ENCODE data around the gene GUCY1A2.

The GUCY1A2 gene

GRCh38 chr11:107050121-107050520 lies 31.8 kb upstream of the GUCY1A2 start:
- Histone ChIP-seq H2BK12ac (ENCODE audit: low read length) (no peak overlapping the region), H3K14ac (ENCODE audit: low read length) (no peak overlapping the region), H2BK120ac (ENCODE audit: insufficient read depth, low read length, poor library complexity) (no peak overlapping the region), H3K9ac (ENCODE audit: low read length) (no peak overlapping the region), H3K4me2 (ENCODE audit: low read length) (no peak overlapping the region), H3K79me1 (ENCODE audit: low read length) (no peaks in the 10 kb centered on the region), H3K36me3 (ENCODE audit: control insufficient read depth in 1 of 2, insufficient read depth in 2 of 2, low read length in 2 of 2) (no peaks in the 10 kb centered on the region), H3K4me1 (ENCODE audit: control insufficient read depth in 1 of 2, insufficient read depth in 2 of 2, low read length in 2 of 2) (no peaks in the 10 kb centered on the region), H3K27ac (ENCODE audit: low read depth, low read length) (no peak overlapping the region), H2AFZ (ENCODE audit: insufficient read depth, low read length, poor library complexity) (no peak overlapping the region), H4K8ac (ENCODE audit: low read depth, low read length) (no peak overlapping the region), H3K18ac (ENCODE audit: low read length) (no peak overlapping the region), H2AK5ac (ENCODE audit: low read length) (no peak overlapping the region), H4K91ac (ENCODE audit: low read depth, low read length) (no peak overlapping the region), H3K4me3 (ENCODE audit: low read depth, low read length) (no peak overlapping the region), H3K4ac (ENCODE audit: low read depth, low read length) (no peak overlapping the region), H3K27me3 (ENCODE audit: insufficient read depth, low read length) (no peaks in the 10 kb centered on the region), H4K12ac (ENCODE audit: low read depth, low read length) (no peak overlapping the region), H3K23ac (ENCODE audit: low read length) (no peak overlapping the region), H3K79me2 (ENCODE audit: control insufficient read depth, insufficient read depth, low read length, poor library complexity) (no peaks in the 10 kb centered on the region), H3K9me3 (ENCODE audit: insufficient read depth, low read depth, low read length) (peaks cover 3% of the 10 kb centered on the region), H2BK5ac (ENCODE audit: low read depth, low read length, poor library complexity) (no peak overlapping the region)
- DNase-seq = no peak
- WGBS (ENCODE audit: extremely low coverage, insufficient coverage, insufficient read length) = no CpG with 5 or more reads among the region's 5 CpGs

- no peak overlapping the region for H3K27ac ChIP-seq (ENCODE audit: low read depth, low read length)
- no peak overlapping the region for H2AFZ ChIP-seq (ENCODE audit: insufficient read depth, low read length, poor library complexity)
- no peak overlapping the region for H3K4me2 ChIP-seq (ENCODE audit: low read length)
- H4K12ac ChIP-seq (ENCODE audit: low read depth, low read length) = no peak overlapping the region
- H3K27me3 ChIP-seq (ENCODE audit: insufficient read depth, low read length) = no peaks in the 10 kb centered on the region
- no CpG with 5 or more reads among the region's 1 CpG for WGBS (ENCODE audit: extremely low coverage, insufficient coverage, insufficient read length)
- no peaks in the 10 kb centered on the region for H3K36me3 ChIP-seq (ENCODE audit: control insufficient read depth in 1 of 2, insufficient read depth in 2 of 2, low read length in 2 of 2)
- no peak overlapping the region for H2BK120ac ChIP-seq (ENCODE audit: insufficient read depth, low read length, poor library complexity)
- H3K23ac ChIP-seq (ENCODE audit: low read length) = no peak overlapping the region
- H2AK5ac ChIP-seq (ENCODE audit: low read length) = no peak overlapping the region
- H3K9me3 ChIP-seq (ENCODE audit: insufficient read depth, low read depth, low read length) = no peaks in the 10 kb centered on the region
- no peak overlapping the region for H3K4me3 ChIP-seq (ENCODE audit: low read depth, low read length)
- no peak overlapping the region for H3K14ac ChIP-seq (ENCODE audit: low read length)
- H4K8ac ChIP-seq (ENCODE audit: low read depth, low read length) = no peak overlapping the region
- H3K79me1 ChIP-seq (ENCODE audit: low read length) = no peaks in the 10 kb centered on the region
- H3K79me2 ChIP-seq (ENCODE audit: control insufficient read depth, insufficient read depth, low read length, poor library complexity) = no peaks in the 10 kb centered on the region
- no peak overlapping the region for H3K18ac ChIP-seq (ENCODE audit: low read length)
- H3K9ac ChIP-seq (ENCODE audit: low read length) = no peak overlapping the region
- H3K4me1 ChIP-seq (ENCODE audit: control insufficient read depth in 1 of 2, insufficient read depth in 2 of 2, low read length in 2 of 2) = peaks cover 0 to 4% of the 10 kb centered on the region in 2 experiments
- H3K4ac ChIP-seq (ENCODE audit: low read depth, low read length) = no peak overlapping the region
- H4K91ac ChIP-seq (ENCODE audit: low read depth, low read length) = no peak overlapping the region
- H2BK5ac ChIP-seq (ENCODE audit: low read depth, low read length, poor library complexity) = no peak overlapping the region
- DNase-seq = no peak
- no peak overlapping the region for H2BK12ac ChIP-seq (ENCODE audit: low read length)
Observed at GRCh38 chr11:107044503-107044902, 26.2 kb upstream of the GUCY1A2 start.

GRCh38 chr11:107043242-107044006 lies 25.1 kb upstream of the GUCY1A2 start:
- Histone ChIP-seq H3K27me3 (ENCODE audit: insufficient read depth, low read length) (no peaks in the 10 kb centered on the region), H3K4ac (ENCODE audit: low read depth, low read length) (no peak overlapping the region), H3K4me3 (ENCODE audit: low read depth, low read length) (no peak overlapping the region), H3K9ac (ENCODE audit: low read length) (no peak overlapping the region), H3K23ac (ENCODE audit: low read length) (no peak overlapping the region), H3K79me2 (ENCODE audit: control insufficient read depth, insufficient read depth, low read length, poor library complexity) (no peaks in the 10 kb centered on the region), H4K8ac (ENCODE audit: low read depth, low read length) (no peak overlapping the region), H4K12ac (ENCODE audit: low read depth, low read length) (no peak overlapping the region), H4K91ac (ENCODE audit: low read depth, low read length) (no peak overlapping the region), H3K79me1 (ENCODE audit: low read length) (no peaks in the 10 kb centered on the region), H3K4me2 (ENCODE audit: low read length) (no peak overlapping the region), H2BK12ac (ENCODE audit: low read length) (no peak overlapping the region), H2AFZ (ENCODE audit: insufficient read depth, low read length, poor library complexity) (no peak overlapping the region), H3K27ac (ENCODE audit: low read depth, low read length) (no peak overlapping the region), H3K18ac (ENCODE audit: low read length) (no peak overlapping the region), H3K4me1 (ENCODE audit: control insufficient read depth in 1 of 2, insufficient read depth in 2 of 2, low read length in 2 of 2) (peaks cover 0 to 4% of the 10 kb centered on the region in 2 experiments), H3K14ac (ENCODE audit: low read length) (no peak overlapping the region), H2AK5ac (ENCODE audit: low read length) (no peak overlapping the region), H2BK120ac (ENCODE audit: insufficient read depth, low read length, poor library complexity) (no peak overlapping the region), H2BK5ac (ENCODE audit: low read depth, low read length, poor library complexity) (no peak overlapping the region), H3K36me3 (ENCODE audit: control insufficient read depth in 1 of 2, insufficient read depth in 2 of 2, low read length in 2 of 2) (no peaks in the 10 kb centered on the region), H3K9me3 (ENCODE audit: insufficient read depth, low read depth, low read length) (no peaks in the 10 kb centered on the region)
- peak; percentile 17 to 39 for DNase-seq
- no CpG with 5 or more reads among the region's 4 CpGs for WGBS (ENCODE audit: extremely low coverage, insufficient coverage, insufficient read length)

- H3K18ac ChIP-seq (ENCODE audit: low read length) = no peak overlapping the region
- H3K4ac ChIP-seq (ENCODE audit: low read depth, low read length) = no peak overlapping the region
- no peak overlapping the region for H3K4me2 ChIP-seq (ENCODE audit: low read length)
- H3K27ac ChIP-seq (ENCODE audit: low read depth, low read length) = no peak overlapping the region
- no peak overlapping the region for H2BK120ac ChIP-seq (ENCODE audit: insufficient read depth, low read length, poor library complexity)
- no peak overlapping the region for H3K14ac ChIP-seq (ENCODE audit: low read length)
- H2AFZ ChIP-seq (ENCODE audit: insufficient read depth, low read length, poor library complexity) = no peak overlapping the region
- H3K9me3 ChIP-seq (ENCODE audit: insufficient read depth, low read depth, low read length) = no peaks in the 10 kb centered on the region
- H2BK12ac ChIP-seq (ENCODE audit: low read length) = no peak overlapping the region
- H2AK5ac ChIP-seq (ENCODE audit: low read length) = no peak overlapping the region
- no peak for DNase-seq
- no peak overlapping the region for H4K12ac ChIP-seq (ENCODE audit: low read depth, low read length)
- H3K9ac ChIP-seq (ENCODE audit: low read length) = no peak overlapping the region
- H3K4me3 ChIP-seq (ENCODE audit: low read depth, low read length) = no peak overlapping the region
- H3K4me1 ChIP-seq (ENCODE audit: control insufficient read depth in 1 of 2, insufficient read depth in 2 of 2, low read length in 2 of 2) = peaks cover 0 to 4% of the 10 kb centered on the region in 2 experiments
- H3K79me2 ChIP-seq (ENCODE audit: control insufficient read depth, insufficient read depth, low read length, poor library complexity) = no peaks in the 10 kb centered on the region
- no peak overlapping the region for H4K91ac ChIP-seq (ENCODE audit: low read depth, low read length)
- H3K36me3 ChIP-seq (ENCODE audit: control insufficient read depth in 1 of 2, insufficient read depth in 2 of 2, low read length in 2 of 2) = no peaks in the 10 kb centered on the region
- no peak overlapping the region for H3K23ac ChIP-seq (ENCODE audit: low read length)
- no peaks in the 10 kb centered on the region for H3K79me1 ChIP-seq (ENCODE audit: low read length)
- WGBS (ENCODE audit: extremely low coverage, insufficient coverage, insufficient read length) = no CpG with 5 or more reads among the region's 4 CpGs
- no peaks in the 10 kb centered on the region for H3K27me3 ChIP-seq (ENCODE audit: insufficient read depth, low read length)
- no peak overlapping the region for H2BK5ac ChIP-seq (ENCODE audit: low read depth, low read length, poor library complexity)
- H4K8ac ChIP-seq (ENCODE audit: low read depth, low read length) = no peak overlapping the region
Observed at GRCh38 chr11:107042748-107043147, 24.5 kb upstream of the GUCY1A2 start.
